ENCODE data around the gene BMPR2.
"Not testable (repeated sequence)": the region's sequence is repeated elsewhere in the genome, so short reads cannot be mapped to it uniquely, and the experiment has no call there.

Gene BMPR2

GRCh38 chr2:202495230-202495604 lies 119.1 kb downstream of the BMPR2 start:
- TF ChIP-seq, protein P1, sequence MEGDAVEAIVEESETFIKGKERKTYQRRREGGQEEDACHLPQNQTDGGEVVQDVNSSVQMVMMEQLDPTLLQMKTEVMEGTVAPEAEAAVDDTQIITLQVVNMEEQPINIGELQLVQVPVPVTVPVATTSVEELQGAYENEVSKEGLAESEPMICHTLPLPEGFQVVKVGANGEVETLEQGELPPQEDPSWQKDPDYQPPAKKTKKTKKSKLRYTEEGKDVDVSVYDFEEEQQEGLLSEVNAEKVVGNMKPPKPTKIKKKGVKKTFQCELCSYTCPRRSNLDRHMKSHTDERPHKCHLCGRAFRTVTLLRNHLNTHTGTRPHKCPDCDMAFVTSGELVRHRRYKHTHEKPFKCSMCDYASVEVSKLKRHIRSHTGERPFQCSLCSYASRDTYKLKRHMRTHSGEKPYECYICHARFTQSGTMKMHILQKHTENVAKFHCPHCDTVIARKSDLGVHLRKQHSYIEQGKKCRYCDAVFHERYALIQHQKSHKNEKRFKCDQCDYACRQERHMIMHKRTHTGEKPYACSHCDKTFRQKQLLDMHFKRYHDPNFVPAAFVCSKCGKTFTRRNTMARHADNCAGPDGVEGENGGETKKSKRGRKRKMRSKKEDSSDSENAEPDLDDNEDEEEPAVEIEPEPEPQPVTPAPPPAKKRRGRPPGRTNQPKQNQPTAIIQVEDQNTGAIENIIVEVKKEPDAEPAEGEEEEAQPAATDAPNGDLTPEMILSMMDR (IDR thresholded peaks at IDR 0.05; ENCODE audit: low read depth, low read length, missing control alignments), result no peak
- no peak for DNase-seq (ENCODE audit: extremely low read depth, low read depth)
- no peak overlapping the region for H3K4me3 ChIP-seq (replicated peaks; ENCODE audit: low read depth, low read length)

GRCh38 chr2:202496835-202497472 lies 120.8 kb downstream of the BMPR2 start:
- not testable (repeated sequence) for H3K4me3 ChIP-seq (replicated peaks; ENCODE audit: low read depth, low read length)

DNA sequence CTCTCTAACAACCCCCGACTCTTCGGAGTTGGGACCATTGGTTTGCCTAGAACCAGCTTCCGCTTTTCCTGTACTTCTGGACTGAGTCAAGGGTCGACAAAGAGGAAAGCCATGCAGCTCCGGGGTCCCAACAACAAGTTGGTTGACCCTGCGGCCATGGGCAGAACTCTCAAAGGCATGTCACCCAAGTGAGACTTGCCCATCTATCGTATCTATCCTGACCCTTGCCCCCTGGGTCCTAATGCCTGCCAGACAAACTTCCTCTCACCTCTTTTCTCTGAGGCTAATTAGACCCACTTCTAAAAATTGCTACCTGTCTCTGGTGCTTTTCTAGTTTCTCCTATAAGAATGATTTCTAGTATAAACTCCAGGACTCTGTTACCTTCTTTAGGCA lies 121.3 kb downstream of the BMPR2 start:
- not testable (repeated sequence) for H3K4me3 ChIP-seq (replicated peaks; ENCODE audit: low read depth, low read length); DNase-seq (ENCODE audit: extremely low read depth, low read depth)

More at GRCh38 chr2:202496835-202497472, 120.8 kb downstream of the BMPR2 start:
- DNase-seq (ENCODE audit: extremely low read depth, low read depth), result not testable (repeated sequence)

DNA sequence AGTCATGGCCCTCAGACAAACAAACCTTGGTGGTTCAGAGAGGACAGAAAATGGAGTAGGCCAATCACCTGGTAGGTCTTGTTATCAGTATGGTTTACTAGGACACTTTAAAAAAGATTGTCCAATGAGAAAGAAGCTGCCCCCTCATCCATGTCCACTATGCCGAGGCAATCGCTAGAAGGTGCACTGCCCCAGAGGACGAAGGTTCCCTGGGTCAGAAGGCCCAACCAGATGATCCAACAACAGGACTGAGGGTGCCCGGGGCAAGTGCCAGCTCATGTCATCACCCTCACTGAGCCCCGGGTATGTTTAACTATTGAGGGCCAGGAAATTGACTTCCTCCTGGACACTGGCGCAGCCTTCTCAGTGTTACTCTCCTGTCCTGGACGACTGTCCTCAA lies 123.7 kb downstream of the BMPR2 start:
- H3K4me3 ChIP-seq (replicated peaks; ENCODE audit: low read depth, low read length); DNase-seq (ENCODE audit: extremely low read depth, low read depth): not testable (repeated sequence)

GRCh38 chr2:202503276-202503675 lies 127.1 kb downstream of the BMPR2 start:
- not testable (repeated sequence) for DNase-seq (ENCODE audit: extremely low read depth, low read depth); H3K4me3 ChIP-seq (replicated peaks; ENCODE audit: low read depth, low read length)

DNA sequence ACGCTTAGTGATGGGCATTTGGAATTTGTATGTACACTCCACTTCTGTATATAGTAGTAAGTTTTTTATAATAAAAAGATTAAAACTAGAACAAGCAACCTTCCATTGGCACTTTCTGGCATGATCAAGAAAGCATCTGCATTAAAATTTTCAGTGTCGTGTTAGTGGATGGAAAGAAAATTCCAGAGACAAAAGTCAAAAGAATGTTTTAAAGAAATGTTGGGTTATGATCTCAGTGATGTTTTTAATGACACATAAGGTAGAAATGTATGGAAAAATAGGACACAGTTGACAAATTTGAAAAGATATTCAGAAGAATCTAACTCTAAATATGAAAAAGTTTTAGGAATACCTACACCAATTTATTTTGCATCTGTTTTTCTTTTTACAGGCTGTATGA lies 132.6 kb downstream of the BMPR2 start:
- TF ChIP-seq, protein P1 (IDR thresholded peaks at IDR 0.05; ENCODE audit: low read depth, low read length, missing control alignments), result no peak
- H3K4me3 ChIP-seq (replicated peaks; ENCODE audit: low read depth, low read length), result no peak overlapping the region
- no peak for DNase-seq (ENCODE audit: extremely low read depth, low read depth)

DNA sequence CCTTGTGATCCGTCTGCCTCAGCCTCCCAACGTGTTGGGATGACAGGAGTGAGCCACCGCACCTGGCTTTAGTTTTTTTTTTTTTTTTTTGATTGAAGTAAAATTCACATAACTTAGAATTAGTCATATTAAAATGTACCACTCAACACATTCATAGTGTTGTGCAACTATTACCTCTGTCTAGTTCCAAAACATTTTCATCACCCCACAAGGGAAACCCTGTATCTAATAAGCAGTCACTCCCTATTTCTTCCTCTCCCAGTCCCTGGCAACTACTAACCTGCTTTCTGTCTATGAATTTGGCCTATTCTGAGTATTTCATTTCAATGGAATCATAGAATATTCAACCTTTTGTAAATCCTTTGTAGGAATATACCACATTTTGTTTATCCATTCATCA lies 134.8 kb downstream of the BMPR2 start:
- TF ChIP-seq, protein P1 (IDR thresholded peaks at IDR 0.05; ENCODE audit: low read depth, low read length, missing control alignments), result no peak
- no peak for DNase-seq (ENCODE audit: extremely low read depth, low read depth)
- no peak overlapping the region for H3K4me3 ChIP-seq (replicated peaks; ENCODE audit: low read depth, low read length)

DNA sequence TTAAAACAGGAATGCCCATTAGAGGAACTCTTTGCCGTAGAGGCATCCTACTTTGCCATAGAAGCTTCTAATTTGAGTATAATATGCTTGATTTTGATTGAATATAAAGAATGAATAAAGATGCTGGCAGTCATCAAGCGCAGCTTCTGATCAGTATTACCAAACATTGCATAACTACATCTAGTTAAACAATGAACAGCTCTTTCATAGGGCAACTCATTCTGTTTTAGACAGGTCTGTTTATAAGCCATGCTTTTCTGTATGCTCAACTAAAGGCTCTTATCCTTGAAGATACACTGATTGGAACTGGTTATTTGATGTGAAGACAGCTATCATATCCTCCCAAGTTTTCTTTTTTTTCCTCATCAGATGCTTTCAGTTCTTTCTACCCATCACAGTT lies 136.0 kb downstream of the BMPR2 start:
- H3K4me3 ChIP-seq (replicated peaks; ENCODE audit: low read depth, low read length), result no peak overlapping the region
- TF ChIP-seq, protein P1 (IDR thresholded peaks at IDR 0.05; ENCODE audit: low read depth, low read length, missing control alignments), result no peak
- no peak for DNase-seq (ENCODE audit: extremely low read depth, low read depth)

- no peak overlapping the region for H3K4me3 ChIP-seq (replicated peaks; ENCODE audit: low read depth, low read length)
- no peak for DNase-seq (ENCODE audit: extremely low read depth, low read depth)
- TF ChIP-seq, protein P1 (IDR thresholded peaks at IDR 0.05; ENCODE audit: low read depth, low read length, missing control alignments), result no peak
These were observed 138.6 kb downstream of the BMPR2 start for GRCh38 chr2:202514732-202515131.

Data from HFF-Myc (cell line).